ENCODE results near the gene TOP3B.

GRCh38 chr22:21938906-21939305, 43.7 kb downstream of the TOP3B start:
- no peak for TF ChIP-seq POLR2AphosphoS5 (IDR thresholded peaks at IDR 0.05)
- TF ChIP-seq, protein P1, sequence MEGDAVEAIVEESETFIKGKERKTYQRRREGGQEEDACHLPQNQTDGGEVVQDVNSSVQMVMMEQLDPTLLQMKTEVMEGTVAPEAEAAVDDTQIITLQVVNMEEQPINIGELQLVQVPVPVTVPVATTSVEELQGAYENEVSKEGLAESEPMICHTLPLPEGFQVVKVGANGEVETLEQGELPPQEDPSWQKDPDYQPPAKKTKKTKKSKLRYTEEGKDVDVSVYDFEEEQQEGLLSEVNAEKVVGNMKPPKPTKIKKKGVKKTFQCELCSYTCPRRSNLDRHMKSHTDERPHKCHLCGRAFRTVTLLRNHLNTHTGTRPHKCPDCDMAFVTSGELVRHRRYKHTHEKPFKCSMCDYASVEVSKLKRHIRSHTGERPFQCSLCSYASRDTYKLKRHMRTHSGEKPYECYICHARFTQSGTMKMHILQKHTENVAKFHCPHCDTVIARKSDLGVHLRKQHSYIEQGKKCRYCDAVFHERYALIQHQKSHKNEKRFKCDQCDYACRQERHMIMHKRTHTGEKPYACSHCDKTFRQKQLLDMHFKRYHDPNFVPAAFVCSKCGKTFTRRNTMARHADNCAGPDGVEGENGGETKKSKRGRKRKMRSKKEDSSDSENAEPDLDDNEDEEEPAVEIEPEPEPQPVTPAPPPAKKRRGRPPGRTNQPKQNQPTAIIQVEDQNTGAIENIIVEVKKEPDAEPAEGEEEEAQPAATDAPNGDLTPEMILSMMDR (IDR thresholded peaks at IDR 0.05) = no peak
- TF ChIP-seq EP300 (IDR thresholded peaks at IDR 0.05) = no peak
- TF ChIP-seq POLR2A (IDR thresholded peaks at IDR 0.05) = no peak
